HG03565 (cell line): ENCODE data around the gene MAP4.
"Not testable (repeated sequence)": the region's sequence is repeated elsewhere in the genome, so short reads cannot be mapped to it uniquely, and the experiment has no call there.

Experiments used
- ATAC-seq: cut with Tn5 transposase; IDR thresholded peaks from one replicate; pipeline ENCODE4 v1.9.1; 2021; ENCODE audit warnings: mild to moderate bottlenecking, moderate library complexity; ENCODE audit not compliant: unreplicated experiment

Gene MAP4

GRCh38 chr3:48018841-48019240 is 2.6 kb upstream of the MAP4 start:
- no peak for ATAC-seq

GRCh38 chr3:48015431-48016180 is 610 bp downstream of the MAP4 start:
- no peak for ATAC-seq

- ATAC-seq = no peak
Measured at GRCh38 chr3:48014358-48014757, 1.9 kb downstream of the MAP4 start.

DNA sequence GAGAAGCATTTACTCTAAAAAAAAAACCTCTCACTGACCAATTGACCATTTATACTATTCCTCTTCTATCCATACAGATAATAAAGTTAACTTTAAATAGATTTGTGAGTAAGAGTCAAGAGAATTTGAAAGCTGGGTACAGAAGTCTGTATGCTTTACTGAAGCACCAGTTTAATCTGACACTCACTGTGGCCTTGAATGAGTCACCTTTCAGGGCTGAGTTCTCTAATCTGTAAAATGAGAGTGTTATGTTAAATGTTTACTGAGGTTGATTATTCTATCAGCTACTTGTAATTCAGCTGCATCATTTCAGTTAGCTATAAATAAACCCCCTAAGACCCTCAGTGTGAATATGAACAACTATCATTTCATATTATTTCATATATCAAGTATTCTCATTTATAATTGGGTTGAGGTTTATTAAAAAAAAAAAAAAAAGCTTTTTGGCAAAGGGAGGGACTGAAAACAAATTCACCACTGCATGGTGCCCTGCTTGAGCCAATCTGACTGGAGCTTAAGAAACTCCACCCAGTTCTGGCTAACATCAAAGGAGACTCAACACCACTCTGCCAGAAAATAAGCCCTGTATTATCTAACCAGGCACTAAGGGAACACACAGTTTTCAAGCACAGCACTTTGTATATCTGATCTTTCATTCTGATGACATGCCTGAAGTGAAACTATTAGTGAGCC is 2.8 kb downstream of the MAP4 start:
- ATAC-seq = no peak

DNA sequence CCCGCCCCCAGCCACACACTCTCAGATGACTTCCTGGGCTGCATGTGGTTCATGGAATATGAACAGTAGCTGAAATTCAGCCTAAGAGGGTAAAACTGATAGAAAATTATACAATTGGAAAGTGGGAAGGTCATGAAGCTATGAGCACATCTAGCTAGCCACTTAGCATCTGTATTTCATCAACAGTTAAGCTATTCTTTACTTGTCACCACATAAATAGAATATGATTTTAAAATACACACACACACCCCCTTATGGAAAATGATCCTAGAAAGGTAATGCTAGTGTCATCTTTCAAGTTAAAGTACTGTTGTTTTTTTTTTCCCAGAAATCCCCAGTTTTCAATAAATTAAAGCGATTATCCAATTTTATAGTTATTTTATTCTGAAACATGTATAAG is 3.6 kb downstream of the MAP4 start:
- no peak for ATAC-seq

DNA sequence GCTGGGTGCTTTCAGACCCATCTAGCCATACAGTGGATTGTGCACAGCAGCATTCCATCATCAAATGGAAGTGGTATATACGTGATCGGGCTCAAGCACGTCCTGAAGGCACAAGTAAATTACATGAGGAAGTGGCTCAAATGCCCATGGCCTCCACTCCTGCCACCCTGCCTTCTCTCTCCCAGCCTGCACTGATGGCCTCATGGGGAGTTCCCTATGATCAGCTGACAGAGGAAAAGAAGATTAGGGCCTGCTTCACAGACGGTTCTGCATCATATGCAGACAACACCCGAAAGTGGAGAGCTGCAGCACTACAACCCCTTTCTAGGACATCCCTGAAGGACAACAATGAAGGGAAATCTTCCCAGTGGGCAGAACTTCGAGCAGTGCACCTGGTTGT is 8.2 kb downstream of the MAP4 start:
- ATAC-seq = not testable (repeated sequence)

DNA sequence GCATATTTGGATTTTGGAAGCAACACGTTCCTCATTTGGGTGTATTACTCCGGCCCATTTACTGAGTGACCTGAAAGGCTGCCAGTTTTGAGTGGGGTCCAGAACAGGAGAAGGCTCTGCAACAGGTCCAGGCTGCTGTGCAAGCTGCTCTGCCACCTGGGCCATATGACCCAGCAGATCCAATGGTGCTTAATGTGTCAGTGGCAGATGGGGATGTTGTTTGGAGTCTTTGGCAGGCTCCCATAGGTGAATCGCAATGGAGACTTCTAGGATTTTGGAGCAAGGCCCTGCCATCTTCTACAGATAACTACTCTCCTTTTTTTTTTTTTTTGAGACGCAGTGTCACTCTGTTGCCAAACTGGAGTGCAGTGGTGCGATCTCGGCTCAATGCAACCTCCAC is 8.9 kb downstream of the MAP4 start:
- ATAC-seq = not testable (repeated sequence)

GRCh38 chr3:48006794-48007193 is 9.4 kb downstream of the MAP4 start:
- ATAC-seq = not testable (repeated sequence)

DNA sequence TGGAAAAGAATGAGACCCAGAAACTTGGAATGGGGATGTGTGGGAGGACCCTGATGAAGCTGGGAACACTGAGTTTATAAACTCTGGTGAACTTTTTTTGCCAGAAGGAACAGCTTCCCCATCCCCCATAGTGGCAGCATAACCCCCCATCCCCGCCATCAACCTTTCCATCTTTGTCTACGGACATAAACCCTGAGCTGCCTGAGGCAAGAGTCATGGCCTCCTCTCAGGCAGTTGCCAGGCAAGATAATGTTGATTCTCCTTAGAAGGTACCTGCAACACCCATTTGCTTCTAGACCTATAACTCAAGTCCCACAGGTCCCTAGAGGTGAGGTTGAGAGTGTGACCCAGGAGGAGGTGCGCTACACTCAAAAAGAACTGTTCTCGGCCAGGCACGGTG is 11.5 kb downstream of the MAP4 start:
- ATAC-seq = no peak

DNA sequence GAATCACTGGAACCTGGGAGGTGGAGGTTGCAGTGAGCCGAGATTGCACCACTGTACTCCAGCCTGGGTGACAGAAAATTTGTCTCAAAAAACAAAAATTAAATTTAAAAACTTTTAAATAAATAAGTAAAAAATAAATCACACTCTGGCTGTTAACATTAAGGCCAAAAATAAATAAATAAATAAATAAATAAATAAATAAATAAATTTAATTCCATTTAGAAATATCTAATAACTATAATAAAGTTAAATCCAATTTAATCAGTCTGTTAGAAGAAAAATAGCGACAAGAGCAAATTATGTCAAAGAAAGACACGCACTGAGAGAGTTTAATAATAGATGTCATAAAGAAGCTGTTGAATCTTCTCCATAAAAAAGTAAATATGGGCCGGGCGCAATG is 13.4 kb downstream of the MAP4 start:
- no peak for ATAC-seq

GRCh38 chr3:48001991-48002390 is 14.2 kb downstream of the MAP4 start:
- no peak for ATAC-seq

DNA sequence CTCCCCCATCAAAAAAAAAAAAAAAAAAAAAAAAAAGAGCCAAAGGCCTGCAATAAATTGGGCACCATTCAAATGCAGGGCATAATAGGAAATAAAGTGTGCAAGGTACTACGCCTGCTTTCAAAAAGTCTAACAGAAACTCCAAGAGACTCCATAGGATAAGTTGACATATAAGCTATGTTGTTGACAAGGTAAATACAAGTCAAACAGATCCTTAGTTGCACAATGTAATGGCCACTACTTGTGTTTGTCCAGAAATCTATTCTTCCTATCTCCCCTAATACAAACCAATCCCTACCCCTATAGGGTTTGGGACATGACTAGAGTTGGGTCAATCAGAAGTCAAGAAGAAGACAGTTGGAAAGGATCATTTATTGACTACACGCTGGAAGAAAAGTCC is 16.0 kb downstream of the MAP4 start:
- no peak for ATAC-seq

DNA sequence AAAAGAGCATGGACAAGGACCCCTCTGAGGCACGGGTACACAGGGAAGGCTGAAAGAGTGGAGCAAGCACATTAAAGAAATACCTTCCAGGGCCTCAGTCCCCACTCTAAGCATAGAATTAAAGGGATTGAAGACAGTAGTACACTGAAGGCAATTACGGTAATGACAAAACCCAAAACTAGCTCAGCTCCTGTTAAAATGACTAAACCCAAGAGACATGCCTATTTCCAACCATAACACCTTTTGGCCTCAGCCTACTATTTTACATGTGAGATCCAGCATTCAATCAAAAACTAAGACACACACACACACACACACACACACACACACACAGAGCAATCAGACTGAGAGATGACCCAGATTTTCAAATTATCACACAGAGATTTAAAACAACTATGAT is 19.8 kb downstream of the MAP4 start:
- no peak for ATAC-seq

DNA sequence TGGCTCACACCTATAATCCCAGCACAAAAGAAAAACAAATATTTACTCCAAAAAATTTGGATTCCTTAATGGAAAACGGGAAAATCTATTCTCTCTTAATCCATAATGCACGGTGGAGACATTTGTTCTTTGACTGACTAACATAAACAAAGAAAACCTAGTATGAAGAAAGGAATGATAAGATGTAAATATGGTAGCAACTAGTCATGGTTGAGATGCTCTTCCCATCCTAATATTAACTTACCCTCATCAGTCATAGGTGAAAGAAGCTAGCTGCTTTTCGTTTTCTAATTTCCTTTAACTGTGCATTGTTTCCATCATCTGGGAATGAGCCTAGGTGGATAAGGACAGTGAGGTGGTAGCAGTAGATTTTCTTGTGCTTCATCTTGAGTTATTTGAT is 22.0 kb downstream of the MAP4 start:
- no peak for ATAC-seq

GRCh38 chr3:47991341-47991740 is 24.9 kb downstream of the MAP4 start:
- no peak for ATAC-seq

- ATAC-seq = peak; percentile 40
Measured at GRCh38 chr3:47989981-47990440, 26.2 kb downstream of the MAP4 start.

GRCh38 chr3:47985381-47985780 is 30.8 kb downstream of the MAP4 start:
- no peak for ATAC-seq

DNA sequence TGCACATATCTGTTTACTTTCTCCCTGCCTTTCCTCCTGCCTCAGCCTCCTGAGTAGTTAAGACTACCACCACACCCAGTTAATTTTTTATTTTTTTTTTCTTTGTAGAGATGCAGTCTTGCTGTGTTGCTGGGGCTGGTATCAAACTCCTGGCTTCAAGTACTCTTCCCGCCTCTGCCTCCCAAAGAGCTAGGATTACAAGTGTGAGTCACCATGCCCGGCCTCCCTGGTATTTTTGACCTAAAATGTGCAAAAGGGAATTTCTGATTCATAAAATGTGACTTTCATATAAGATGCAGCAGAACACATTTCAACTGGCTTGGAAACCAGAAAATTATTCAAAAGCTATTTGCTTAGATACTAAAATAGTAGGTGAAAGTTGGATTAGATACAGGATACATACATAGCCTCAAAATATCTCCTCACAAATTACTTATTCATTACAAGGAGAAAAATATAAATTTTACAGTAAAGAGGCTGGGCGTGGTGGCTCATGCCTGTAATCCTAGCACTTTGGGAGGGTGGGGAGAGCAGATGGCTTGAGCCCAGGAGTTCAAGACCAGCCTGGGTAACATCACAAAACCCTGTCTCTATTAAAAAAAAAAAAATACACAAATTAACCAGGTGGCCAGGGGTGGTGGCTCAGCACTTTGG is 32.0 kb downstream of the MAP4 start:
- ATAC-seq = no peak

DNA sequence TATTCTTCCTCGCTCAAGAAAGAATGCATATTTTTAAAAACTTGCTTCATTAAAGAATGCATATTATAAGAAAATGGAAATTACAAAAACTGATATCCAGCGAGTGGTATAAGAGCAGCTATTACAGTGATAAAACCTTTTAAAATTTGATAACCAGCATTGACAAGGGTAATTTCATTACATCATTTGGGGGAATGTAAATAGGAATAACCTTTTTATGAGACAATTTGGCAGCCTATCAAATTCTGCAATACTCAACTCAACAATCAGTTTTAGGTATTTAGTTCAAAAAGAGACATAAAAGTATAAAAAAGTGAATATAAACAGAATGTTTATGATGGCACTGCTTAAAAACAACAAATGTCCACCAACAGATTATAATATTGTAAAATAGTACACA is 35.4 kb downstream of the MAP4 start:
- no peak for ATAC-seq

DNA sequence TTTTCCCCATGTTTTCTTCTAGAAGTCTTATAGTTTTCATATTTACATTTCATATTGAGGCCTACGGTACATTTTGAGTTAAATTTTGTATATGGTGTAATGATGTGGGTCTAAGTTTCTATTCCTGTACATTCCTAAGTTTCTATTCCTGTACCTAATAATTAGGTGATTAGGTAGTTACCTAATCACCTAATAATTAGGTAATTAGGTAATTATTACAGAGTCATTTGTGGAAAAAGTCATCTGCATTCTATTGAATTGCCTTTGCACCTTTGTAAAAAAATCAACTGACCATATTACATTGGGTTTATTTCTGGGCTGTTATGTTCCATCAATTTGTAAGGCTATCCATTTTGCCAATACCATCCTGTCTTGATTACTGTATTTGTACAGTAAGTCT is 37.1 kb downstream of the MAP4 start:
- ATAC-seq = no peak

- no peak for ATAC-seq
Measured at GRCh38 chr3:47978386-47978785, 37.8 kb downstream of the MAP4 start.

DNA sequence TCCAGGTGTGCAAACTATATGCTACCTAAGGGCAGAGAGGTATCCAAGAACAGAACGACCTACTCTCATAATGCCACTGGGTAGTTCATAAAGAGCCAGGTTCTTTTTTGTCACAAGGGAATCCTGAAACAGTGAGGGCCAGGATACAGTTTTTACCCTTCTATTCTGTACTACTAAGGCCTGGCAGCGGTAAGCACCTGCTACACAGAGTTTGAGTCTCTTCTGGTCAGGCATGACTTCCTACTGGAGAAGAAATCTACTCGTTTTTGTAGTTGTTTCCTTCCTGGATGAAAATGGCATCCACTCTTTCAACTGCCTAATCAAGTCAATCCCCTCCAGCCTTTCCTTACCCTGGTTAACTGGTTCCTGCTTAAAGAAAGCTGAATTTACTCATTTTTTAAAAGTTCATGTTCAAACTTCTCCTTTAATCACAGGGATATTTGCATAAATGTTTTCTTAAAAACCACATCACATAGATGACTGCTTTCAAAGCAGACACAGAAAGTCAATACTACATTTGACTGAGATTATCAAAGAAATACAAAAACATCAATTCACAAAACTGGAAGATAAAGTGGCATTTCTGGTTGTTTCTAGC is 40.0 kb downstream of the MAP4 start:
- no peak for ATAC-seq
